ENCODE measurements around the gene FAM217A. TPM values are rescaled to one million over a fixed set of nuclear protein-coding genes. Genes with fewer than 3 reads are reported as not detected.

Gene FAM217A
- polyA plus RNA-seq, 2 of the 4 experiments (the other 2 are of a cell fraction): not detected

GRCh38 chr6:4085332-4085700 is 6.4 kb upstream of the FAM217A start:
- Histone ChIP-seq H3K4me3 (no peak overlapping the region), H3K4me1 (no peaks in the 10 kb centered on the region), H3K27ac (no peak overlapping the region), H3K4me2 (no peak overlapping the region), H3K9me3 (no peaks in the 10 kb centered on the region)
- no peak for DNase-seq (ENCODE audit: low read depth in 1 of 2, low spot score in 1 of 2)
- no peak for ATAC-seq
- TF ChIP-seq ATOH8 (CRISPR knock-in tag; IDR thresholded peaks at IDR 0.05; ENCODE audit: low read depth): no peak
- no peak for TF ChIP-seq POLR2AphosphoS2 (conservative IDR thresholded peaks at IDR 0.05; ENCODE audit: low read length)
- no peak for TF ChIP-seq POLR2A (IDR thresholded peaks at IDR 0.05; ENCODE audit: low read length)
- no peak for TF ChIP-seq ZC3H11A (IDR thresholded peaks at IDR 0.05)
- no peak for TF ChIP-seq RFX5 (IDR thresholded peaks at IDR 0.05)
- no peak for TF ChIP-seq ZFP36 (IDR thresholded peaks at IDR 0.05; ENCODE audit: borderline replicate concordance, partially characterized antibody)
- TF ChIP-seq FOSB (CRISPR knock-in tag; IDR thresholded peaks at IDR 0.05): no peak
- TF ChIP-seq JUNB (IDR thresholded peaks at IDR 0.05): no peak
- no peak for TF ChIP-seq EP300 (IDR thresholded peaks at IDR 0.05)
- TF ChIP-seq TFCP2L1 (CRISPR knock-in tag; IDR thresholded peaks at IDR 0.05): no peak
- TF ChIP-seq CHD4 (IDR thresholded peaks at IDR 0.05; ENCODE audit: borderline replicate concordance): no peak
- TF ChIP-seq NPAS2 (CRISPR knock-in tag; IDR thresholded peaks at IDR 0.05; ENCODE audit: borderline replicate concordance): no peak
- no peak for TF ChIP-seq KDM1A (IDR thresholded peaks at IDR 0.05; ENCODE audit: low read depth)
- TF ChIP-seq NR3C1 (IDR thresholded peaks at IDR 0.05): no peak
- TF ChIP-seq, protein P1, sequence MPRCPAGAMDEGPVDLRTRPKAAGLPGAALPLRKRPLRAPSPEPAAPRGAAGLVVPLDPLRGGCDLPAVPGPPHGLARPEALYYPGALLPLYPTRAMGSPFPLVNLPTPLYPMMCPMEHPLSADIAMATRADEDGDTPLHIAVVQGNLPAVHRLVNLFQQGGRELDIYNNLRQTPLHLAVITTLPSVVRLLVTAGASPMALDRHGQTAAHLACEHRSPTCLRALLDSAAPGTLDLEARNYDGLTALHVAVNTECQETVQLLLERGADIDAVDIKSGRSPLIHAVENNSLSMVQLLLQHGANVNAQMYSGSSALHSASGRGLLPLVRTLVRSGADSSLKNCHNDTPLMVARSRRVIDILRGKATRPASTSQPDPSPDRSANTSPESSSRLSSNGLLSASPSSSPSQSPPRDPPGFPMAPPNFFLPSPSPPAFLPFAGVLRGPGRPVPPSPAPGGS (IDR thresholded peaks at IDR 0.05): no peak
- TF ChIP-seq EHMT2 (IDR thresholded peaks at IDR 0.05; ENCODE audit: low read depth): no peak
- no peak for TF ChIP-seq CTCF (IDR thresholded peaks at IDR 0.05)
- TF ChIP-seq, protein P2, sequence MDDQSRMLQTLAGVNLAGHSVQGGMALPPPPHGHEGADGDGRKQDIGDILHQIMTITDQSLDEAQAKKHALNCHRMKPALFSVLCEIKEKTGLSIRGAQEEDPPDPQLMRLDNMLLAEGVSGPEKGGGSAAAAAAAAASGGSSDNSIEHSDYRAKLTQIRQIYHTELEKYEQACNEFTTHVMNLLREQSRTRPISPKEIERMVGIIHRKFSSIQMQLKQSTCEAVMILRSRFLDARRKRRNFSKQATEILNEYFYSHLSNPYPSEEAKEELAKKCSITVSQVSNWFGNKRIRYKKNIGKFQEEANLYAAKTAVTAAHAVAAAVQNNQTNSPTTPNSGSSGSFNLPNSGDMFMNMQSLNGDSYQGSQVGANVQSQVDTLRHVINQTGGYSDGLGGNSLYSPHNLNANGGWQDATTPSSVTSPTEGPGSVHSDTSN (IDR thresholded peaks at IDR 0.05): no peak
- FAIRE-seq: no peak
- CTCF ChIA-PET: no interaction called here
- POLR2A ChIA-PET: no interaction called here
- 89% methylated on average over 1 of the region's 1 CpG for WGBS (ENCODE audit: missing lambda C conversion rate)

DNA sequence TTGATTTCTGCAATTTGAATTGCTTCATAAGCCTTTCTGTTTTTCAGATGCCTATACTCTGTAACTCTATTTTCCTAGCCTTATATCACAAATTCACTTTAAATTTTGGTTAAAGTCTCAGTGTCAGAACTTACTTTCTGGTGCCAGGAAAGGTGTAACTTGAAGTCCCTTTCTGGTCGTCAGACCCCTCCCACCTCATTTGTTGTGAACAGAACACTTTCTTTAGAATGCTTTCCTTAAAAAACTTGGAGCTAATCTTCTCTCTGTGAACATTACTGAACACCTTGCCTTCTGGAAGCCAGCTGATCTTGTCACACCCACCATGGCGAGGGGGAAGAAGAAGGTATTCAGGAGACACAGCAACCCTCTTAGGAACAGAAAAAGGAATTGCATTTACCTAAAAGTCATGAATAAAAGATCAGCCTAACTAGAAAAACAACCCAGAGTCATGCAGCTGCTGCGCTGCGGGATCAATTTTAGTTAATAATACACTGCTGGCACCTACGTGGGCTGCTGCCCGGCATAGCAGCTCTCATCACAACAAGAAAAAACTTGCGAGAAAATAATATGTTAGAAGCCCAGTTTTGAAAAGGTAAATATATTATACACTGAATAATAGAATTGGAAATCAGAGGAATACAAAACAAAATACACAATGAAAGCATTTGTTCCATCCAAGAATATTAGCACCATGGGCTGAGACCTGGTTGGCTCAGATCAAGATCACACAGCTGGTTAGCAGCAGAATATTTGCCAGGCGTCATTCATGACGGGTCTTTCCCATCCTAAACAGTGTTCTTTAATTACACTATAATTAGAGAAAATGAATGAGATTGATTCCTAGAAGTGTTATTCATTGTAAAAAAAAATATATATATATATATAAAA is 5.8 kb upstream of the FAM217A start:
- Histone ChIP-seq H3K27ac (no peak overlapping the region), H3K4me1 (no peaks in the 10 kb centered on the region), H3K9me3 (no peaks in the 10 kb centered on the region), H3K4me2 (no peak overlapping the region), H3K4me3 (no peak overlapping the region)
- FAIRE-seq (no peak), ATAC-seq (no peak), DNase-seq (ENCODE audit: low read depth in 1 of 2, low spot score in 1 of 2) (no peak)
- WGBS (ENCODE audit: missing lambda C conversion rate): 77% methylated on average over 9 of the region's 9 CpGs
- ChIA-PET CTCF (no interaction called here), POLR2A (no interaction called here)
- TF ChIP-seq KDM5A (IDR thresholded peaks at IDR 0.05) (no peak), RARB (CRISPR knock-in tag; IDR thresholded peaks at IDR 0.05) (no peak), PHF8 (IDR thresholded peaks at IDR 0.05; ENCODE audit: borderline replicate concordance, low read depth) (no peak), FOSB (CRISPR knock-in tag; IDR thresholded peaks at IDR 0.05) (no peak), EHF (CRISPR knock-in tag; IDR thresholded peaks at IDR 0.05) (no peak), ZFP36 (IDR thresholded peaks at IDR 0.05; ENCODE audit: borderline replicate concordance, partially characterized antibody) (no peak), KDM1A (IDR thresholded peaks at IDR 0.05; ENCODE audit: low read depth) (no peak), MAZ (IDR thresholded peaks at IDR 0.05; ENCODE audit: borderline replicate concordance, low read depth, low read length) (no peak), CTCF (IDR thresholded peaks at IDR 0.05) (no peak), RFX5 (IDR thresholded peaks at IDR 0.05) (no peak), HOXB5 (CRISPR knock-in tag; IDR thresholded peaks at IDR 0.05) (no peak), RCOR1 (IDR thresholded peaks at IDR 0.05; ENCODE audit: low read depth, low read length) (no peak), TFCP2L1 (CRISPR knock-in tag; IDR thresholded peaks at IDR 0.05) (no peak), NFE2L2 (conservative IDR thresholded peaks at IDR 0.05; ENCODE audit: low read length) (no peak), HMGXB4 (CRISPR knock-in tag; IDR thresholded peaks at IDR 0.05; ENCODE audit: borderline replicate concordance) (no peak), ZSCAN20 (CRISPR knock-in tag; IDR thresholded peaks at IDR 0.05) (no peak)
